Neural crest cell (in vitro differentiated cells): ENCODE measurements around the gene LZTS3. TPM values are rescaled to one million over a fixed set of nuclear protein-coding genes. Genes with fewer than 3 reads are reported as not detected.
"Not testable (repeated sequence)": the region's sequence is repeated elsewhere in the genome, so short reads cannot be mapped to it uniquely, and the experiment has no call there.

ENCODE experiments used
- DNase-seq: peaks from one replicate; pipeline ENCODE4 v3.0.0; 2021; ENCODE audit warnings: low read depth, mixed read lengths, low spot score
- H3K27ac Mint-ChIP-seq: one replicate; pipeline ENCODE4 v1.8.0; 2021; ENCODE audit warnings: mild to moderate bottlenecking, mixed read lengths; ENCODE audit not compliant: unreplicated experiment
- H3K27me3 Mint-ChIP-seq: 2 replicates; pipeline ENCODE4 v1.8.0; 2021; ENCODE audit warnings: low read depth, mild to moderate bottlenecking, mixed read lengths
- H3K36me3 Mint-ChIP-seq: 2 replicates; pipeline ENCODE4 v1.8.0; 2021; ENCODE audit warnings: low read depth, mild to moderate bottlenecking, mixed read lengths
- H3K4me1 Mint-ChIP-seq: 2 replicates; pipeline ENCODE4 v1.8.0; 2021; ENCODE audit warnings: mixed read lengths
- H3K4me3 Mint-ChIP-seq: one replicate; pipeline ENCODE4 v1.8.0; 2021; ENCODE audit warnings: mild to moderate bottlenecking, mixed read lengths
- H3K9me3 Mint-ChIP-seq: 2 replicates; pipeline ENCODE4 v1.8.0; 2021; ENCODE audit warnings: mixed read lengths
- total RNA-seq: library from RNA; stranded (reverse); gene quantifications from 2 replicates; pipeline ENCODE4 v1.2.1, GENCODE V29; 2021
- TF ChIP-seq, protein P1 (sequence below): fragments of 200-600 bp; sonication (generic); conservative IDR thresholded peaks from 2 replicates; pipeline ENCODE4 v1.5.0; 2021; ENCODE audit warnings: antibody characterized with exemption, mild to moderate bottlenecking

Gene LZTS3
- total RNA-seq, 1 donor from 2014 or later: 10.8 TPM

DNA sequence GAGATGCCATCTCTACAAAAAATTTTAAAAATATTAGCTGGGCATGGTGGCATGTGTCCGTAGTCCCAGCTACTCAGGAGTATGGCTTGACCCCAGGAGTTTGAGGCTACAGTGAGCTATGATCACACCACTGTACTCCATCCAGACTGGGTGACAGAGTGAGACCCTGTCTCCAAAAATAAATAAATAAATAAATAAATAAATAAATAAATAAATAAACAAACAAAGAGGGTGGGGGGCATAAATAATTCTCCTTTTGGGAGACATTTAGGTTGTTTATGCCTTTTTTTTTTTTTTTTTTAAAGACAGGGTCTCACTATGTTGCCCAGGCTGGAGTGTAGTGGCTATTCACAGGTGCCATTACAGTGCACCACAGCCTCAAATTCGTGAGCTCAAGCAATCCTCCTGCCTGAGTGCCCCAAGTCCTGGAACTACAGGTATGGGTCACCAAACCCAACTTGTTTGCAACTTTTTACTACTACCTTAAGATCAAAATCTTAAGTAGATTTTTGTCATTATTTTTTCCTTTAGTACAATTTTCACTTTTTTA lies 43.2 kb downstream of the LZTS3 start:
- Mint-ChIP-seq H3K4me1 (no peaks in the 10 kb centered on the region), H3K27ac (no peak overlapping the region), H3K27me3 (no peaks in the 10 kb centered on the region), H3K4me3 (no peak overlapping the region), H3K9me3 (no peaks in the 10 kb centered on the region), H3K36me3 (peaks cover 5% of the 10 kb centered on the region)
- no peak for DNase-seq
- TF ChIP-seq, protein P1, sequence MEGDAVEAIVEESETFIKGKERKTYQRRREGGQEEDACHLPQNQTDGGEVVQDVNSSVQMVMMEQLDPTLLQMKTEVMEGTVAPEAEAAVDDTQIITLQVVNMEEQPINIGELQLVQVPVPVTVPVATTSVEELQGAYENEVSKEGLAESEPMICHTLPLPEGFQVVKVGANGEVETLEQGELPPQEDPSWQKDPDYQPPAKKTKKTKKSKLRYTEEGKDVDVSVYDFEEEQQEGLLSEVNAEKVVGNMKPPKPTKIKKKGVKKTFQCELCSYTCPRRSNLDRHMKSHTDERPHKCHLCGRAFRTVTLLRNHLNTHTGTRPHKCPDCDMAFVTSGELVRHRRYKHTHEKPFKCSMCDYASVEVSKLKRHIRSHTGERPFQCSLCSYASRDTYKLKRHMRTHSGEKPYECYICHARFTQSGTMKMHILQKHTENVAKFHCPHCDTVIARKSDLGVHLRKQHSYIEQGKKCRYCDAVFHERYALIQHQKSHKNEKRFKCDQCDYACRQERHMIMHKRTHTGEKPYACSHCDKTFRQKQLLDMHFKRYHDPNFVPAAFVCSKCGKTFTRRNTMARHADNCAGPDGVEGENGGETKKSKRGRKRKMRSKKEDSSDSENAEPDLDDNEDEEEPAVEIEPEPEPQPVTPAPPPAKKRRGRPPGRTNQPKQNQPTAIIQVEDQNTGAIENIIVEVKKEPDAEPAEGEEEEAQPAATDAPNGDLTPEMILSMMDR: no peak

DNA sequence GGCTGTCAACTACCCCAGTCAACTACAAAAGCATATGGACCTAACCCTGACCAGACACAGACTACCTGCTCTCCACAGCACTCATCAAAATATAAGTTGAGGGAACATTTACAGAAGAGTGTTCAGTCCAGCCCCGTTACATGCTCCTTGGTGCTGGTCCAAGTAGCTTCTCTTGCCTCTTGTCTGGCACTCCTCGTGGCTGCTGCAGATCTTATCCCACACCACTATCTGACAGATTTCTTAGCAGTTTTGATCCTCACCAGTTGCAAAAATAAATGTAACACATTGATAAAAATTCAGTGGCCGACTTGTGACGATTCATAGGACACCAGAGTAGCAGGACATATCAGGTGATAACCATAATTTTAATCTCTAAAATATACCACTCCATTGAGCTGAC lies 44.3 kb downstream of the LZTS3 start:
- no peak overlapping the region for H3K4me3 Mint-ChIP-seq
- H3K9me3 Mint-ChIP-seq: no peaks in the 10 kb centered on the region
- no peaks in the 10 kb centered on the region for H3K27me3 Mint-ChIP-seq
- H3K36me3 Mint-ChIP-seq: peaks cover 8% of the 10 kb centered on the region
- TF ChIP-seq, protein P1: no peak
- H3K4me1 Mint-ChIP-seq: no peaks in the 10 kb centered on the region
- no peak for DNase-seq
- H3K27ac Mint-ChIP-seq: no peak overlapping the region

DNA sequence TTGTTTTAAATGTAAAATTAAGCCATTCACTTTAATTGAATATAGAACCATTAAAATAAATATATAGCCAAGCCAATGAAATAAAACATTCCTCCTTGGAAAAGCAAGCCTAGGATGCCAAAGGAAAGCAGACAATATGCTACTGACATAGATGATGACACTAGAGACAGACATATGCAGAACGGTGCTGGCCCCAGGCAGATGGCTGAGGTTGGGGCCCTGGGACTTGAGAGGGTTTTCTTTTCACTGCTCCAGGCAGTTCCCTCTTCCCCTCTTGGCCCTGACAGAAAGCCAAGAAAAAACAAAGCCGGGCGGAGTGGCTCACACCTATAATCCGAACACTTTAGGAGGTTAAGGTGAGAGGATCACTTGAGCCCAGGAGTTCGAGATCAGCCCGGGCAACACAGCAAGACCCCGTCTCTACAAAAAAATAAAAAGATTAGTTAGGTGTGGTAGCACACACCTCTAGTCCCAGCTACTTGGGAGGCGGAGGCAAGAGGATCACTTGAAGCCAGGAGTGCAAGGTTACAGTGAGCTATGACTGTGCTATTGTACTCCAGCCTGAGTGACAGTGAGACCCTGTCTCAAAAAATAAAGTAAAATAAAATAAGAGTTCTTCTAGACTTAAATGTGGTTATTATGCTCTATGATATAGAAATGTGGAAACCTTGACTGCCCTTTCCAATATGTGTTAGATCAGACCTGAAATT lies 44.9 kb downstream of the LZTS3 start:
- TF ChIP-seq, protein P1: no peak
- H3K4me3 Mint-ChIP-seq: no peak overlapping the region
- peaks cover 13% of the 10 kb centered on the region for H3K36me3 Mint-ChIP-seq
- peaks cover 2% of the 10 kb centered on the region for H3K9me3 Mint-ChIP-seq
- no peak overlapping the region for H3K27ac Mint-ChIP-seq
- H3K27me3 Mint-ChIP-seq: no peaks in the 10 kb centered on the region
- H3K4me1 Mint-ChIP-seq: no peaks in the 10 kb centered on the region
- no peak for DNase-seq

GRCh38 chr20:3126527-3126859 lies 46.9 kb downstream of the LZTS3 start:
- TF ChIP-seq, protein P1: no peak
- Mint-ChIP-seq H3K9me3 (peaks cover 8% of the 10 kb centered on the region), H3K4me1 (no peaks in the 10 kb centered on the region), H3K4me3 (no peak overlapping the region), H3K27ac (no peak overlapping the region), H3K36me3 (peaks cover 31% of the 10 kb centered on the region), H3K27me3 (no peaks in the 10 kb centered on the region)
- DNase-seq: no peak

DNA sequence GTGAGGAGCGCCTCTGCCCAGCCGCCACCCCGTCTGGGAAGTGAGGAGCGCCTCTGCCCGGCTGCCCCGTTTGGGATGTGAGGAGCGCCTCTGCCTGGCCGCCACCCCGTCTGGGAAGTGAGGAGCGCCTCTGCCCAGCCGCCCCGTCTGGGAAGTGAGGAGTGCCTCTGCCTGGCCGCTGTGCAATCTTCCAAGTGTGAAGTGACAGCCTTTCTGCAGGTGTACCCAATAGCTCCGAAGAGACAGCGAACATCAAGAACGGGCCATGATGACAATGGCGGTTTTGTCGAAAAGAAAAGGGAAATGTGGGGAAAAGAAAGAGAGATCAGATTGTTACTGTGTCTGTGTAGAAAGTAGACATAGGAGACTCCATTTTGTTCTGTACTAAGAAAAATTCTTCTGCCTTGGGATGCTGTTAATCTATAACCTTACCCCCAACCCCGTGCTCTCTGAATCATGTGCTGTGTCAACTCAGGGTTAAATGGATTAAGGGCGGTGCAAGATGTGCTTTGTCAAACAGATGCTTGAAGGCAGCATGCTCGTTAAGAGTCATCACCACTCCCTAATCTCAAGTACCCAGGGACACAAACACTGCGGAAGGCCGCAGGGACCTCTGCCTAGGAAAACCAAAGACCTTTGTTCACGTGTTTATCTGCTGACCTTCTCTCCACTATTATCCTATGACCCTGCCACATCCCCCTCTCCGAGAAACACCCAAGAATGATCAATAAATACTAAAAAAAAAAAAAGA lies 47.4 kb downstream of the LZTS3 start:
- not testable (repeated sequence) for DNase-seq, H3K4me3 Mint-ChIP-seq, H3K27me3 Mint-ChIP-seq, H3K4me1 Mint-ChIP-seq, H3K27ac Mint-ChIP-seq, H3K9me3 Mint-ChIP-seq
- H3K36me3 Mint-ChIP-seq: peaks cover 33% of the 10 kb centered on the region

DNA sequence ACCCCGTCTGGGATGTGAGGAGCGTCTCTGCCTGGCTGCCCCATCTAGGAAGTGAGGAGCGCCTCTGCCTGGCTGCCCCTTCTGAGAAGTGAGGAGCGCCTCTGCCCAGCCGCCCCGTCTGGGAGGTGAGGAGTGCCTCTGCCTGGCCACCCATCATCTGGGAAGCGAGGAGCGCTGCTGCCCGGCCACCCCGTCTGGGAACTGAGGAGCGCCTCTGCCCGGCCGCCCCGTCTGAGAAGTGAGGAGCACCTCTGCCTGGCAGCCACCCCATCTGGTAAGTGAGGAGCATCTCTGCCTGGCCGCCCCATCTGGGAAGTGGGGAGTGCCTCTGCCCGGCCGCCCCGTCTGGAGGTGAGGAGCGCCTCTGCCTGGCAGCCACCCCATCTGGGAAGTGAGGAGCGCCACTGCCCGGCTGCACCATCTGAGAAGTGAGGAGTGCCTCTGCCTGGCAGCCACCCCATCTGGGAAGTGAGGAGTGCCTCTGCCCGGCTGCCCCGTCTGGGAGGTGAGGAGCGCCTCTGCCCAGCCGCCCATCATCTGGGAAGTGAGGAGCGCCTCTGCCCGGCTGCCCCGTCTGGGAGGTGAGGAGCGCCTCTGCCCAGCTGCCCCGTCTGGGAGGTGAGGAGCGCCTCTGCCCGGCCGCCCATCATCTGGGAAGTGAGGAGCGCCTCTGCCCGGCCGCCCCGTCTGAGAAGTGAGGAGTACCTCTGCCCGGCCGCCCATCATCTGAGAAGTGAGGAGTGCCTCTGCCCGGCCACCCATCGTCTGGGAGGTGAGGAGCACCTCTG lies 48.4 kb downstream of the LZTS3 start:
- not testable (repeated sequence) for H3K9me3 Mint-ChIP-seq, H3K27me3 Mint-ChIP-seq, H3K27ac Mint-ChIP-seq, H3K4me1 Mint-ChIP-seq, H3K4me3 Mint-ChIP-seq, DNase-seq
- peaks cover 38% of the 10 kb centered on the region for H3K36me3 Mint-ChIP-seq

DNA sequence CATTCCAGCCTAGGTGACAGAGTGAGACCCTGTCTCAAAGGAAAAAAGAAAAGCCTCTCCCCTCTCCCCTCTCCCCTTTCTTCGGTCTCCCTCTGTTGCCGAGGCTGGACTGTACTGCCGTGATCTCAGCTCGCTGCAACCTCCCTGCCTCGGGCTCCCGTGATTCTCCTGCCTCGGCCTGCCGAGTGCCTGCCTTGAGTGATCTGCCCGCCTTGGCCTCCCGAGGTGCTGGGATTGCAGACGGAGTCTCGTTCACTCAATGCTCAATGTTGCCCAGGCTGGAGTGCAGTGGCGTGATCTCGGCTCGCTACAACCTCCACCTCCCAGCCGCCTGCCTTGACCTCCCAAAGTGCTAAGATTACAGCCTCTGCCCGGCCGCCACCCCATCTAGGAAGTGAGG lies 49.2 kb downstream of the LZTS3 start:
- not testable (repeated sequence) for H3K27me3 Mint-ChIP-seq, DNase-seq, H3K9me3 Mint-ChIP-seq, H3K4me3 Mint-ChIP-seq, H3K27ac Mint-ChIP-seq, H3K4me1 Mint-ChIP-seq
- peaks cover 38% of the 10 kb centered on the region for H3K36me3 Mint-ChIP-seq
